H1 (cell line): ENCODE data around the gene UMODL1. TPM values are rescaled to one million over a fixed set of nuclear protein-coding genes. Genes with fewer than 3 reads are reported as not detected.

Experiments used
- CTCF ChIA-PET: fragments of 300-600 bp; sonication (Branson Sonifier 250); formaldehyde crosslinking; loops from one replicate; lab custom pipeline; 2021; ENCODE audit not compliant: partially characterized antibody; lab: Charles Lee
- POLR2A ChIA-PET: fragments of 300-600 bp; sonication (Branson Sonifier 250); formaldehyde crosslinking; loops from one replicate; lab custom pipeline; 2021; ENCODE audit warnings: inconsistent platforms; ENCODE audit not compliant: partially characterized antibody; lab: Charles Lee
- DNase-seq, 2 experiments: peaks; one replicate each; pipeline versions ENCODE4 v3.0.0 to v3.0.0-alpha.2; 2010 to 2022; ENCODE audit warnings: low spot score in 2 of 2, low read depth in 1 of 2, mixed read lengths in 1 of 2
- FAIRE-seq: peaks from 2 replicates; lab custom pipeline; 2011; peaks lifted over from hg19 to GRCh38; lab: Jason Lieb, UNC
- H2AFZ ChIP-seq: 2 replicates; pipeline ENCODE4 v1.8.1; 2012; ENCODE audit warnings: low read length, inconsistent platforms
- H2AK5ac ChIP-seq: 2 replicates; pipeline ENCODE4 v1.6.1; 2013; ENCODE audit warnings: low read depth, low read length
- H2BK120ac ChIP-seq: replicated peaks from 2 replicates; pipeline ENCODE3; 2013; ENCODE audit warnings: low read depth, low read length, inconsistent platforms
- H2BK12ac ChIP-seq: 2 replicates; pipeline ENCODE4 v1.6.1; 2013; ENCODE audit warnings: low read depth, low read length
- H2BK15ac ChIP-seq: 2 replicates; pipeline ENCODE4 v1.6.1; 2013; ENCODE audit warnings: low read length
- H2BK20ac ChIP-seq: 2 replicates; pipeline ENCODE4 v1.6.1; 2013; ENCODE audit warnings: low read length
- H2BK5ac ChIP-seq: 2 replicates; pipeline ENCODE4 v1.6.1; 2013; ENCODE audit warnings: low read depth, low read length
- H3K14ac ChIP-seq: 2 replicates; pipeline ENCODE4 v1.6.1; 2013; ENCODE audit warnings: inconsistent platforms; ENCODE audit not compliant: insufficient read length
- H3K18ac ChIP-seq: 2 replicates; pipeline ENCODE4 v1.6.1; 2013; ENCODE audit warnings: low read length; ENCODE audit errors: extremely low read depth
- H3K23ac ChIP-seq: 2 replicates; pipeline ENCODE4 v1.6.1; 2013; ENCODE audit warnings: inconsistent platforms; ENCODE audit not compliant: insufficient read length
- H3K23me2 ChIP-seq: 2 replicates; pipeline ENCODE4 v1.6.1; 2013; ENCODE audit warnings: low read depth, low read length
- H3K27ac ChIP-seq: 2 replicates; pipeline ENCODE4 v1.6.1; 2011; ENCODE audit warnings: low read depth, low read length, inconsistent platforms
- H3K27me3 ChIP-seq, 4 experiments: replicated peaks in 1 of 4; 1 replicate in 1 of 4; 2 replicates in 3 of 4; pipeline versions ENCODE4 v1.6.1 to v1.8.1; 2011 to 2013; ENCODE audit warnings: low read length in 3 of 4, mild to moderate bottlenecking in 3 of 4, inconsistent platforms in 2 of 4, mixed read lengths in 2 of 4, moderate library complexity in 1 of 4; ENCODE audit not compliant: control insufficient read depth in 3 of 4, insufficient read depth in 3 of 4; ENCODE audit errors: extremely low read depth in 1 of 4
- H3K36me3 ChIP-seq, 4 experiments: 2 replicates each; pipeline versions ENCODE4 v1.6.1 to v1.8.1; 2011 to 2013; ENCODE audit warnings: mild to moderate bottlenecking in 4 of 4, low read length in 3 of 4, moderate library complexity in 2 of 4, control low read depth in 1 of 4, inconsistent platforms in 1 of 4; ENCODE audit not compliant: insufficient read depth in 4 of 4, control insufficient read depth in 2 of 4
- H3K4ac ChIP-seq: replicated peaks from 2 replicates; pipeline ENCODE3; 2013; ENCODE audit warnings: low read length, low read depth, mixed read lengths, inconsistent platforms; ENCODE audit not compliant: insufficient read length
- H3K4me1 ChIP-seq, 4 experiments: replicated peaks in 1 of 4; 1 replicate in 1 of 4; 2 replicates in 3 of 4; pipeline versions ENCODE4 v1.6.1 to v1.8.1; 2011 to 2013; ENCODE audit warnings: low read length in 3 of 4, inconsistent platforms in 2 of 4, mixed read lengths in 1 of 4; ENCODE audit not compliant: insufficient read depth in 4 of 4, control insufficient read depth in 3 of 4
- H3K4me2 ChIP-seq, 2 experiments: 2 replicates each; pipeline versions ENCODE4 v1.6.1 to v1.8.1; 2011 to 2013; ENCODE audit warnings: low read depth in 2 of 2, low read length in 2 of 2, control low read depth in 1 of 2, inconsistent platforms in 1 of 2, mild to moderate bottlenecking in 1 of 2; ENCODE audit not compliant: insufficient read depth in 1 of 2
- H3K4me3 ChIP-seq, 4 experiments: fragments of 200-600, 300-600 bp in 1 of 4; sonication (generic), shearing (Covaris generic), sonication (Bioruptor Twin) in 1 of 4; 2 replicates each; pipeline versions ENCODE4 v1.5.1 to v1.8.1; 2011 to 2016; ENCODE audit warnings: low read length in 4 of 4, low read depth in 3 of 4, control low read depth in 2 of 4, inconsistent platforms in 2 of 4, mild to moderate bottlenecking in 2 of 4, mixed read lengths in 1 of 4, moderate library complexity in 1 of 4; ENCODE audit not compliant: insufficient read depth in 2 of 4; ENCODE audit errors: extremely low read depth in 1 of 4
- H3K56ac ChIP-seq: replicated peaks from 2 replicates; pipeline ENCODE3; 2013; ENCODE audit warnings: low read depth, mild to moderate bottlenecking, mixed read lengths, low read length, inconsistent platforms; ENCODE audit not compliant: insufficient read length
- H3K79me1 ChIP-seq: 2 replicates; pipeline ENCODE4 v1.6.1; 2013; ENCODE audit warnings: low read depth, low read length, control low read depth
- H3K79me2 ChIP-seq, 2 experiments: 2 replicates each; pipeline versions ENCODE4 v1.6.1 to v1.8.1; 2012 to 2013; ENCODE audit warnings: low read length in 2 of 2, mild to moderate bottlenecking in 2 of 2, inconsistent platforms in 1 of 2; ENCODE audit not compliant: insufficient read depth in 2 of 2, control insufficient read depth in 1 of 2
- H3K9ac ChIP-seq, 4 experiments: replicated peaks in 1 of 4; 1 replicate in 1 of 4; 2 replicates in 3 of 4; pipeline versions ENCODE4 v1.6.1 to v1.8.1; 2011 to 2013; ENCODE audit warnings: low read depth in 3 of 4, low read length in 3 of 4, control low read depth in 2 of 4, mild to moderate bottlenecking in 2 of 4, moderate library complexity in 2 of 4, inconsistent platforms in 1 of 4; ENCODE audit errors: extremely low read depth in 1 of 4
- H3K9me3 ChIP-seq, 2 experiments: 2 replicates each; pipeline versions ENCODE4 v1.6.1 to v1.8.1; 2012 to 2013; ENCODE audit warnings: mild to moderate bottlenecking in 2 of 2, moderate library complexity in 2 of 2, control low read depth in 1 of 2, inconsistent platforms in 1 of 2, low read depth in 1 of 2, low read length in 1 of 2, mixed read lengths in 1 of 2; ENCODE audit not compliant: insufficient read depth in 2 of 2
- H4K20me1 ChIP-seq, 2 experiments: replicated peaks in 1 of 2; 2 replicates each; pipeline versions ENCODE3 to v1.8.1; 2011 to 2013; ENCODE audit warnings: inconsistent platforms in 2 of 2, low read length in 2 of 2, mild to moderate bottlenecking in 1 of 2; ENCODE audit not compliant: insufficient read depth in 2 of 2, control insufficient read depth in 1 of 2
- H4K5ac ChIP-seq: 2 replicates; pipeline ENCODE4 v1.6.1; 2013; ENCODE audit warnings: low read length, low read depth, mixed read lengths, inconsistent platforms; ENCODE audit not compliant: insufficient read length
- H4K8ac ChIP-seq: 2 replicates; pipeline ENCODE4 v1.8.0; 2013; ENCODE audit warnings: mild to moderate bottlenecking, moderate library complexity, low read length, inconsistent platforms; ENCODE audit not compliant: insufficient read depth; ENCODE audit errors: extremely low read depth
- H4K91ac ChIP-seq: replicated peaks from 2 replicates; pipeline ENCODE3; 2013; ENCODE audit warnings: low read length, mixed read lengths, inconsistent platforms; ENCODE audit not compliant: insufficient read length
- ASH2L ChIP-seq: fragments of 200-600, 300-600 bp; sonication (generic); IDR thresholded peaks from one replicate; pipeline ENCODE4 v1.7.1; 2017; ENCODE audit warnings: low read length
- CEBPB ChIP-seq: IDR thresholded peaks from 2 replicates; pipeline ENCODE4 v1.6.1; 2012; ENCODE audit warnings: low read depth, low read length
- CHD2 ChIP-seq: IDR thresholded peaks from 2 replicates; pipeline ENCODE4 v1.6.1; 2012; ENCODE audit warnings: low read length, improper control_type of control experiment
- EGR1 ChIP-seq: IDR thresholded peaks from 2 replicates; pipeline ENCODE4 v1.6.1; 2011; ENCODE audit warnings: low read depth, low read length, borderline replicate concordance
- EZH2 ChIP-seq: fragments of 200-600 bp; sonication (generic); IDR thresholded peaks from 2 replicates; pipeline ENCODE4 v1.7.1; 2012; ENCODE audit warnings: low read depth, mild to moderate bottlenecking, moderate library complexity, low read length, inconsistent platforms; ENCODE audit not compliant: severe bottlenecking
- HDAC6 ChIP-seq: IDR thresholded peaks from one replicate; pipeline ENCODE4 v1.7.1; 2012; ENCODE audit warnings: low read depth, mild to moderate bottlenecking, inconsistent platforms, low read length, moderate library complexity
- KDM4A ChIP-seq: IDR thresholded peaks from one replicate; pipeline ENCODE4 v1.7.1; 2012; ENCODE audit warnings: low read depth, mild to moderate bottlenecking, moderate library complexity, low read length, inconsistent platforms; ENCODE audit not compliant: severe bottlenecking
- MAFK ChIP-seq: IDR thresholded peaks from 2 replicates; pipeline ENCODE4 v1.6.1; 2012; ENCODE audit warnings: low read depth, mild to moderate bottlenecking, improper control_type of control experiment, low read length
- NANOG ChIP-seq: IDR thresholded peaks from 2 replicates; pipeline ENCODE4 v1.6.1; 2011; ENCODE audit warnings: low read length, low read depth, mild to moderate bottlenecking, inconsistent platforms; ENCODE audit not compliant: insufficient read depth, poor library complexity, severe bottlenecking
- RBBP5 ChIP-seq: IDR thresholded peaks from 2 replicates; pipeline ENCODE4 v1.7.1; 2012; ENCODE audit warnings: low read depth, mild to moderate bottlenecking, inconsistent platforms, low read length, moderate library complexity, borderline replicate concordance
- SUZ12 ChIP-seq: fragments of 200-600 bp; sonication (generic); IDR thresholded peaks from 2 replicates; pipeline ENCODE4 v1.6.1; 2012; ENCODE audit warnings: mild to moderate bottlenecking, inconsistent platforms, low read length, moderate library complexity, mixed read lengths
- TBP ChIP-seq: IDR thresholded peaks from 2 replicates; pipeline ENCODE4 v1.6.1; 2011; ENCODE audit warnings: low read depth, low read length, improper control_type of control experiment
- WGBS, 2 experiments: shearing (Covaris generic) in 1 of 2; methylation state at CpG; one replicate each; pipeline versions ENCODE4 v1.1.6 to v1.1.7; 2013 to 2015; ENCODE audit warnings: low lambda C conversion rate in 2 of 2, mixed read lengths in 2 of 2, inconsistent platforms in 1 of 2, low coverage in 1 of 2, missing lambda C conversion rate in 1 of 2; ENCODE audit not compliant: insufficient replicate concordance in 2 of 2, insufficient coverage in 1 of 2, insufficient read length in 1 of 2; ENCODE audit errors: extremely low coverage in 1 of 2, missing lambda C conversion rate in 1 of 2; 5-methylcytosine and 5-hydroxymethylcytosine counted together
- polyA plus RNA-seq, 7 experiments: library from polyadenylated mRNA; depleted of rRNA in 3 of 7; stranded (reverse) in 5 of 7; unstranded in 2 of 7; fragments of >200 nt in 5 of 7; fragments of 200-250 nt in 2 of 7; gene quantifications; 1 replicate in 5 of 7; 2 replicates in 1 of 7; 4 replicates in 1 of 7; pipeline versions ENCODE4 v1.2.1 to v1.2.3, GENCODE V29; 2011 to 2013; ENCODE audit warnings: missing spikeins in 2 of 7, mixed read lengths in 2 of 7
- total RNA-seq: library from RNA; stranded (reverse); fragmentation: NEBNext Ultra II Directional; extraction: Animal tissue kit (Norgen Biotek cat#: 25700); gene quantifications from 2 replicates; pipeline ENCODE4 v1.2.1, GENCODE V29; 2021

The UMODL1 gene
- total and polyA plus RNA-seq, 2 of the 8 experiments (the other 6 are each of a cell fraction or from before 2014, with no cell fraction given) = not detected

GRCh38 chr21:42144679-42145568 is 73.8 kb downstream of the UMODL1 start:
- Histone ChIP-seq H4K91ac (no peak overlapping the region), H2BK120ac (no peak overlapping the region), H3K23me2 (peaks cover 6% of the 10 kb centered on the region; the same call in 1 of the 2 replicates), H3K79me1 (no peaks in the 10 kb centered on the region), H3K4ac (no peak overlapping the region), H3K36me3 (no peaks in the 10 kb centered on the region), H2BK15ac (peak overlapping the region; percentile 31; the same call in 1 of the 2 replicates), H3K23ac (no peak overlapping the region), H2AK5ac (no peak overlapping the region), H3K4me3 (no peak overlapping the region), H4K8ac (no peak overlapping the region), H2BK12ac (no peak overlapping the region), H3K18ac (no peak overlapping the region), H3K9ac (no peak overlapping the region), H2BK5ac (no peak overlapping the region), H2BK20ac (no peak overlapping the region), H4K20me1 (peaks cover 0 to 2% of the 10 kb centered on the region in 2 experiments), H2AFZ (no peak overlapping the region), H3K4me1 (no peaks in the 10 kb centered on the region), H3K56ac (no peak overlapping the region), H3K4me2 (no peak overlapping the region), H4K5ac (no peak overlapping the region), H3K9me3 (no peaks in the 10 kb centered on the region), H3K27ac (no peak overlapping the region), H3K14ac (no peak overlapping the region), H3K27me3 (no peaks in the 10 kb centered on the region; a peak in 1 of 7 replicates), H3K79me2 (no peaks in the 10 kb centered on the region)
- FAIRE-seq (no peak), DNase-seq (no peak)
- ChIA-PET CTCF (interaction anchor here (0.6 to 3.5 kb wide), 42 partner anchors 9 to 533 kb away, joined by 3 to 32 read pairs (median 4); no protein-coding TSS in a partner anchor), POLR2A (no interaction called here)
- WGBS, 2 experiments = 93% methylated on average over 4 of the region's 4 CpGs; no CpG with 5 or more reads in 1 of the 2 experiments
- TF ChIP-seq SUZ12 = no peak
- no peak for TF ChIP-seq KDM4A
- no peak for TF ChIP-seq RBBP5
- no peak for TF ChIP-seq NANOG
- no peak for TF ChIP-seq CEBPB
- no peak for TF ChIP-seq CHD2
- no peak for TF ChIP-seq TBP
- TF ChIP-seq ASH2L = no peak
- TF ChIP-seq EGR1 = no peak
- no peak for TF ChIP-seq EZH2
- TF ChIP-seq MAFK = no peak
- no peak for TF ChIP-seq HDAC6
